ENCODE data around the gene CRHR2.

The CRHR2 gene

GRCh38 chr7:30688718-30689221 is 6.5 kb upstream of the CRHR2 start:
- no CpG with 5 or more reads among the region's 5 CpGs for WGBS (ENCODE audit: extremely low coverage, insufficient coverage, insufficient read length)
- no peak overlapping the region for H3K4me3 ChIP-seq (ENCODE audit: low read depth, low read length)
- H3K27ac ChIP-seq (ENCODE audit: low read depth, low read length), result no peak overlapping the region

DNA sequence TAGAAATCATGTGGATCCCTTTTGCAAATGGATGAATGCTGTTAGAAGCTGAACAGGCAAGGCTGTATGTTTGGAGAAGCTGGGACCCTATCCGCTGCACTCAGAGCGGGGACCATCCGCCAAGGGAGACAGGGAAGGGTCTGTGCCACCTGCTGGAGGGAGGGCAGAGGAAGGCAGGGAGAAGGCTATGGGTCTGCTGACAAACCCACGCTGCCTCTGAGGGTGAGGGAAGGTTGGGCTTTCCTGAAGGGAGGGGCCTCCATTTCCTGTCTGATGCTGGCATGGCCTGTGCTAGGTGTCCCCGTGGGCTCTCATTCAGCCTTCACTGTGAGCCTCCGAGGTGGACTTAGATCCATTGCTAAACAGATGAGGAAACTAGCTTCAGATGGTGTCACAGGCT is 5.3 kb upstream of the CRHR2 start:
- DNase-seq, result no peak
- no peaks in the 10 kb centered on the region for H3K79me2 ChIP-seq (ENCODE audit: control insufficient read depth, insufficient read depth, low read length, poor library complexity)
- H2AK5ac ChIP-seq (ENCODE audit: low read length), result no peak overlapping the region
- H3K36me3 ChIP-seq (ENCODE audit: control insufficient read depth in 1 of 2, insufficient read depth in 2 of 2, low read length in 2 of 2), result no peaks in the 10 kb centered on the region
- no peak overlapping the region for H2AFZ ChIP-seq (ENCODE audit: insufficient read depth, low read length, poor library complexity)
- H3K27me3 ChIP-seq (ENCODE audit: insufficient read depth, low read length), result peaks cover 7% of the 10 kb centered on the region
- H3K4me1 ChIP-seq (ENCODE audit: control insufficient read depth in 1 of 2, insufficient read depth in 2 of 2, low read length in 2 of 2), result peaks cover 0 to 1% of the 10 kb centered on the region in 2 experiments
- H2BK5ac ChIP-seq (ENCODE audit: low read depth, low read length, poor library complexity), result no peak overlapping the region
- H4K91ac ChIP-seq (ENCODE audit: low read depth, low read length), result no peak overlapping the region
- H2BK12ac ChIP-seq (ENCODE audit: low read length), result no peak overlapping the region
- no peak overlapping the region for H2BK120ac ChIP-seq (ENCODE audit: insufficient read depth, low read length, poor library complexity)
- no peak overlapping the region for H4K12ac ChIP-seq (ENCODE audit: low read depth, low read length)
- H3K9me3 ChIP-seq (ENCODE audit: insufficient read depth, low read depth, low read length), result peaks cover 2% of the 10 kb centered on the region
- no peak overlapping the region for H3K4me2 ChIP-seq (ENCODE audit: low read length)
- H3K9ac ChIP-seq (ENCODE audit: low read length), result no peak overlapping the region
- H3K4me3 ChIP-seq (ENCODE audit: low read depth, low read length), result no peak overlapping the region
- no peak overlapping the region for H3K18ac ChIP-seq (ENCODE audit: low read length)
- no peaks in the 10 kb centered on the region for H3K79me1 ChIP-seq (ENCODE audit: low read length)
- no peak overlapping the region for H3K14ac ChIP-seq (ENCODE audit: low read length)
- WGBS (ENCODE audit: extremely low coverage, insufficient coverage, insufficient read length), result no CpG with 5 or more reads among the region's 6 CpGs
- no peak overlapping the region for H3K23ac ChIP-seq (ENCODE audit: low read length)
- no peak overlapping the region for H4K8ac ChIP-seq (ENCODE audit: low read depth, low read length)
- H3K27ac ChIP-seq (ENCODE audit: low read depth, low read length), result no peak overlapping the region
- H3K4ac ChIP-seq (ENCODE audit: low read depth, low read length), result no peak overlapping the region

More at GRCh38 chr7:30688718-30689221, 6.5 kb upstream of the CRHR2 start:
- H3K9ac ChIP-seq (ENCODE audit: low read length), result no peak overlapping the region
- H2BK120ac ChIP-seq (ENCODE audit: insufficient read depth, low read length, poor library complexity), result no peak overlapping the region
- DNase-seq, result no peak
- H3K4ac ChIP-seq (ENCODE audit: low read depth, low read length), result no peak overlapping the region
- no peak overlapping the region for H2AK5ac ChIP-seq (ENCODE audit: low read length)
- no peak overlapping the region for H4K12ac ChIP-seq (ENCODE audit: low read depth, low read length)
- H2AFZ ChIP-seq (ENCODE audit: insufficient read depth, low read length, poor library complexity), result no peak overlapping the region
- H3K4me1 ChIP-seq (ENCODE audit: control insufficient read depth in 1 of 2, insufficient read depth in 2 of 2, low read length in 2 of 2), result no peaks in the 10 kb centered on the region
- H3K23ac ChIP-seq (ENCODE audit: low read length), result no peak overlapping the region
- H3K79me2 ChIP-seq (ENCODE audit: control insufficient read depth, insufficient read depth, low read length, poor library complexity), result no peaks in the 10 kb centered on the region
- H4K8ac ChIP-seq (ENCODE audit: low read depth, low read length), result no peak overlapping the region
- H3K9me3 ChIP-seq (ENCODE audit: insufficient read depth, low read depth, low read length), result peaks cover 2% of the 10 kb centered on the region
- H3K36me3 ChIP-seq (ENCODE audit: control insufficient read depth in 1 of 2, insufficient read depth in 2 of 2, low read length in 2 of 2), result no peaks in the 10 kb centered on the region
- H3K4me2 ChIP-seq (ENCODE audit: low read length), result no peak overlapping the region
- H2BK5ac ChIP-seq (ENCODE audit: low read depth, low read length, poor library complexity), result no peak overlapping the region
- no peak overlapping the region for H4K91ac ChIP-seq (ENCODE audit: low read depth, low read length)
- no peak overlapping the region for H3K14ac ChIP-seq (ENCODE audit: low read length)
- H2BK12ac ChIP-seq (ENCODE audit: low read length), result no peak overlapping the region
- H3K79me1 ChIP-seq (ENCODE audit: low read length), result no peaks in the 10 kb centered on the region
- H3K18ac ChIP-seq (ENCODE audit: low read length), result no peak overlapping the region
- no peaks in the 10 kb centered on the region for H3K27me3 ChIP-seq (ENCODE audit: insufficient read depth, low read length)

DNA sequence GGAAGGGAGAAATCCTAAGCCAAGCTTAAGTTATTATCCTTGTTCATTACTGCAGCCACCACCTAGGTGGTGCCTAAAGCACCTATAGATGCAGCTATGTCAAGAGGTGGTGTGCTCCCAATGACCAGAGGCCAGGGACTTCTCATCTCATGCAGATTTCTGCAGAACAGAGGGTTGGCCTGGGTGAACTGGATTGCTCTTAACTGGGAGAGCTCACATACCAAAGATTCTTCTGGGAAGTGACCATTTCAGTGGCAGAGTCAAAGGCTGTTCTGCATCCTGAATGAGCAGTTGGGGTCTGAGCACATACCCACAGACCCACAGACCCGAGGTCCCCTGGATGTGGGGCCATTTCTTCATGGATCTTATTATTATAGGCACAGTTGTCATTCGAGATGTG is 2.1 kb upstream of the CRHR2 start:
- Histone ChIP-seq H4K12ac (ENCODE audit: low read depth, low read length) (no peak overlapping the region), H3K4me3 (ENCODE audit: low read depth, low read length) (no peak overlapping the region), H3K9me3 (ENCODE audit: insufficient read depth, low read depth, low read length) (peaks cover 6% of the 10 kb centered on the region), H3K9ac (ENCODE audit: low read length) (no peak overlapping the region), H3K36me3 (ENCODE audit: control insufficient read depth in 1 of 2, insufficient read depth in 2 of 2, low read length in 2 of 2) (no peaks in the 10 kb centered on the region), H2AK5ac (ENCODE audit: low read length) (no peak overlapping the region), H3K27ac (ENCODE audit: low read depth, low read length) (no peak overlapping the region), H3K18ac (ENCODE audit: low read length) (no peak overlapping the region), H2BK5ac (ENCODE audit: low read depth, low read length, poor library complexity) (no peak overlapping the region), H3K23ac (ENCODE audit: low read length) (no peak overlapping the region), H3K14ac (ENCODE audit: low read length) (no peak overlapping the region), H3K4ac (ENCODE audit: low read depth, low read length) (no peak overlapping the region), H2BK120ac (ENCODE audit: insufficient read depth, low read length, poor library complexity) (no peak overlapping the region), H4K91ac (ENCODE audit: low read depth, low read length) (no peak overlapping the region), H3K79me1 (ENCODE audit: low read length) (no peaks in the 10 kb centered on the region), H2AFZ (ENCODE audit: insufficient read depth, low read length, poor library complexity) (no peak overlapping the region), H3K27me3 (ENCODE audit: insufficient read depth, low read length) (peaks cover 30% of the 10 kb centered on the region), H2BK12ac (ENCODE audit: low read length) (no peak overlapping the region), H3K4me2 (ENCODE audit: low read length) (no peak overlapping the region), H4K8ac (ENCODE audit: low read depth, low read length) (no peak overlapping the region), H3K4me1 (ENCODE audit: control insufficient read depth in 1 of 2, insufficient read depth in 2 of 2, low read length in 2 of 2) (peaks cover 6 to 10% of the 10 kb centered on the region in 2 experiments), H3K79me2 (ENCODE audit: control insufficient read depth, insufficient read depth, low read length, poor library complexity) (no peaks in the 10 kb centered on the region)
- no peak for DNase-seq
- no CpG with 5 or more reads among the region's 2 CpGs for WGBS (ENCODE audit: extremely low coverage, insufficient coverage, insufficient read length)

DNA sequence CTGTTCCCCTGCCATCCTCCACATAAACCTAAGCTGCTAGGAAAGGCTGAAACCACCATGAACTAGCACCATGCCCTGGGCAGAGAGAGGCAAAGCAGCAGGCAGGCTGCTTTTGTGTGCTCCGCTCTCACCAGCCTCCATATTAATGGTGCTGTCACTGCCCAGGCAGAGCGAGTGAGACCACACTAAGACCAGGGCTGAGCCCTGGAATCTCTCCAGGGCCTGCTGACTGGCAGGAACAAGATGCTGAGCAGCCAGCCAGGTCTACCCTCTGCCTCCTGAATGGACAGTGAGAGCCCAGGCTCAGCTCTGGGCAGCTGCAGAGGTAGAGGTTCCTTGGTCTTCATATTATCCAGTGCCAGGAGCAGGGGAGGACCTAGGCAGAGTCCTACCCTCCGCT is 1.6 kb upstream of the CRHR2 start:
- H3K18ac ChIP-seq (ENCODE audit: low read length), result no peak overlapping the region
- peaks cover 6% of the 10 kb centered on the region for H3K9me3 ChIP-seq (ENCODE audit: insufficient read depth, low read depth, low read length)
- no peak overlapping the region for H3K14ac ChIP-seq (ENCODE audit: low read length)
- H3K4ac ChIP-seq (ENCODE audit: low read depth, low read length), result no peak overlapping the region
- H2BK5ac ChIP-seq (ENCODE audit: low read depth, low read length, poor library complexity), result no peak overlapping the region
- H3K4me3 ChIP-seq (ENCODE audit: low read depth, low read length), result no peak overlapping the region
- H3K27me3 ChIP-seq (ENCODE audit: insufficient read depth, low read length), result peaks cover 30% of the 10 kb centered on the region
- no peak overlapping the region for H2AK5ac ChIP-seq (ENCODE audit: low read length)
- WGBS (ENCODE audit: extremely low coverage, insufficient coverage, insufficient read length), result no CpG with 5 or more reads among the region's 3 CpGs
- H2BK120ac ChIP-seq (ENCODE audit: insufficient read depth, low read length, poor library complexity), result no peak overlapping the region
- no peak overlapping the region for H2AFZ ChIP-seq (ENCODE audit: insufficient read depth, low read length, poor library complexity)
- no peak overlapping the region for H3K4me2 ChIP-seq (ENCODE audit: low read length)
- H3K79me2 ChIP-seq (ENCODE audit: control insufficient read depth, insufficient read depth, low read length, poor library complexity), result no peaks in the 10 kb centered on the region
- H4K91ac ChIP-seq (ENCODE audit: low read depth, low read length), result no peak overlapping the region
- no peaks in the 10 kb centered on the region for H3K36me3 ChIP-seq (ENCODE audit: control insufficient read depth in 1 of 2, insufficient read depth in 2 of 2, low read length in 2 of 2)
- no peaks in the 10 kb centered on the region for H3K79me1 ChIP-seq (ENCODE audit: low read length)
- H3K23ac ChIP-seq (ENCODE audit: low read length), result no peak overlapping the region
- no peak overlapping the region for H4K12ac ChIP-seq (ENCODE audit: low read depth, low read length)
- no peak overlapping the region for H3K9ac ChIP-seq (ENCODE audit: low read length)
- no peak overlapping the region for H4K8ac ChIP-seq (ENCODE audit: low read depth, low read length)
- H3K27ac ChIP-seq (ENCODE audit: low read depth, low read length), result no peak overlapping the region
- DNase-seq, result no peak
- peaks cover 6 to 10% of the 10 kb centered on the region in 2 experiments for H3K4me1 ChIP-seq (ENCODE audit: control insufficient read depth in 1 of 2, insufficient read depth in 2 of 2, low read length in 2 of 2)
- H2BK12ac ChIP-seq (ENCODE audit: low read length), result no peak overlapping the region

All from trophoblast cell (in vitro differentiated cells and primary cell).